SK-N-SH (cell line): ENCODE data around the gene CNGA4. TPM values are rescaled to one million over a fixed set of nuclear protein-coding genes. Genes with fewer than 3 reads are reported as not detected.

ENCODE experiments used
- CTCF ChIA-PET: fragments of 300-600, 350-600 bp; formaldehyde crosslinking; extraction: SDS; loops from one replicate; lab custom pipeline; 2021; lab: Yijun Ruan, JAX
- POLR2A ChIA-PET: fragments of 350-600 bp; sonication (Branson Sonifier 250); formaldehyde crosslinking; extraction: SDS; loops from one replicate; lab custom pipeline; 2020; ENCODE audit warnings: antibody characterized with exemption, inconsistent platforms; lab: Yijun Ruan, JAX
- DNase-seq: peaks from one replicate; pipeline ENCODE4 v3.0.0; 2012
- H2AFZ ChIP-seq: fragments of 200-600 bp; sonication (generic); 2 replicates; pipeline ENCODE4 v1.8.1; 2016; ENCODE audit warnings: antibody characterized with exemption, mild to moderate bottlenecking, low read depth
- H3F3A ChIP-seq: fragments of 200-600 bp; sonication (generic); replicated peaks from 2 replicates; pipeline ENCODE3; 2016; ENCODE audit warnings: antibody characterized with exemption, mild to moderate bottlenecking; ENCODE audit not compliant: insufficient read depth
- H3K27ac ChIP-seq, 2 experiments: fragments of 200-500 bp in 1 of 2; fragments of 200-600 bp in 1 of 2; sonication (Bioruptor generic) in 1 of 2; sonication (generic), shearing (Covaris generic) in 1 of 2; 2 replicates each; pipeline versions ENCODE4 v1.5.1 to v1.6.1; 2014 to 2016; ENCODE audit warnings: low read depth in 2 of 2, inconsistent platforms in 1 of 2, low read length in 1 of 2, mild to moderate bottlenecking in 1 of 2, mixed read lengths in 1 of 2
- H3K27me3 ChIP-seq: fragments of 200-600 bp; sonication (generic), shearing (Covaris generic); 2 replicates; pipeline ENCODE4 v1.6.1; 2016; ENCODE audit warnings: mixed run types; ENCODE audit not compliant: insufficient read depth
- H3K36me3 ChIP-seq, 2 experiments: fragments of 200-500 bp in 1 of 2; fragments of 200-600 bp in 1 of 2; sonication (Bioruptor generic) in 1 of 2; sonication (generic) in 1 of 2; replicated peaks in 1 of 2; 2 replicates each; pipeline versions ENCODE3 to v1.5.1; 2014 to 2016; ENCODE audit warnings: low read length in 1 of 2, mild to moderate bottlenecking in 1 of 2; ENCODE audit not compliant: insufficient read depth in 2 of 2, control insufficient read depth in 1 of 2
- H3K4me1 ChIP-seq, 2 experiments: fragments of 200-500 bp in 1 of 2; fragments of 200-600 bp in 1 of 2; sonication (Bioruptor generic) in 1 of 2; sonication (generic), shearing (Covaris generic) in 1 of 2; 2 replicates each; pipeline versions ENCODE4 v1.5.1 to v1.6.1; 2014 to 2016; ENCODE audit warnings: low read depth in 1 of 2, low read length in 1 of 2, mixed run types in 1 of 2; ENCODE audit not compliant: insufficient read depth in 2 of 2, control insufficient read depth in 1 of 2
- H3K4me2 ChIP-seq: fragments of 200-600 bp; sonication (generic), shearing (Covaris generic); 2 replicates; pipeline ENCODE4 v1.6.1; 2017; ENCODE audit warnings: mixed run types
- H3K4me3 ChIP-seq, 2 experiments: fragments of 200-500 bp in 1 of 2; fragments of 200-600 bp in 1 of 2; sonication (Bioruptor generic) in 1 of 2; sonication (generic), shearing (Covaris generic) in 1 of 2; 2 replicates each; pipeline versions ENCODE4 v1.5.1 to v1.8.1; 2014 to 2016; ENCODE audit warnings: low read depth in 2 of 2, inconsistent platforms in 1 of 2, low read length in 1 of 2, mild to moderate bottlenecking in 1 of 2, mixed read lengths in 1 of 2, moderate library complexity in 1 of 2
- H3K79me2 ChIP-seq: fragments of 200-600 bp; sonication (generic); 2 replicates; pipeline ENCODE4 v1.8.1; 2017; ENCODE audit warnings: mild to moderate bottlenecking; ENCODE audit not compliant: insufficient read depth
- H3K9ac ChIP-seq: fragments of 200-600 bp; sonication (generic); 2 replicates; pipeline ENCODE4 v1.6.1; 2017; ENCODE audit warnings: mixed run types
- H3K9me2 ChIP-seq: fragments of 200-600 bp; sonication (generic); 2 replicates; pipeline ENCODE4 v1.6.1; 2017; ENCODE audit warnings: mixed run types
- H3K9me3 ChIP-seq: fragments of 200-600 bp; sonication (generic); 2 replicates; pipeline ENCODE4 v1.6.1; 2017; ENCODE audit warnings: mixed run types, mild to moderate bottlenecking, moderate library complexity
- H4K20me1 ChIP-seq: fragments of 200-600 bp; sonication (generic); 2 replicates; pipeline ENCODE4 v1.6.1; 2017; ENCODE audit warnings: mild to moderate bottlenecking, mixed run types; ENCODE audit not compliant: insufficient read depth
- CHD2 ChIP-seq: fragments of 150-350 bp; IDR thresholded peaks from 2 replicates; pipeline ENCODE4 v1.6.1; 2018; ENCODE audit warnings: low read length; ENCODE audit not compliant: partially characterized antibody
- CTCF ChIP-seq: fragments of 200-600 bp; sonication (generic); IDR thresholded peaks from 2 replicates; pipeline ENCODE4 v1.6.1; 2017; ENCODE audit warnings: antibody characterized with exemption, mild to moderate bottlenecking, moderate library complexity
- ELF1 ChIP-seq: IDR thresholded peaks from 2 replicates; pipeline ENCODE4 v1.4.0; 2012
- EZH2phosphoT487 ChIP-seq: fragments of 200-600 bp; sonication (generic); IDR thresholded peaks from 2 replicates; pipeline ENCODE4 v1.6.1; 2017; ENCODE audit warnings: low read depth, mixed run types, mild to moderate bottlenecking, antibody characterized with exemption, moderate library complexity, borderline replicate concordance
- FOSL2 ChIP-seq: IDR thresholded peaks from 2 replicates; pipeline ENCODE4 v1.4.0; 2012; ENCODE audit warnings: low read depth, mild to moderate bottlenecking, moderate library complexity, borderline replicate concordance
- FOXJ3 ChIP-seq: sonication (generic); formaldehyde crosslinking; IDR thresholded peaks from 2 replicates; pipeline ENCODE4 v1.5.1; 2020; ENCODE audit warnings: mild to moderate bottlenecking, missing genetic modification reagents
- FOXM1 ChIP-seq: IDR thresholded peaks from 2 replicates; pipeline ENCODE4 v1.4.0; 2012; ENCODE audit warnings: low read depth, mild to moderate bottlenecking
- GABPA ChIP-seq: IDR thresholded peaks from 2 replicates; pipeline ENCODE4 v1.4.0; 2012; ENCODE audit warnings: low read depth, mild to moderate bottlenecking
- GATA2 ChIP-seq: sonication (generic); formaldehyde crosslinking; IDR thresholded peaks from 2 replicates; pipeline ENCODE4 v1.5.0; 2020; ENCODE audit warnings: mild to moderate bottlenecking, missing genetic modification reagents
- IRF3 ChIP-seq: fragments of 150-350 bp; IDR thresholded peaks from 2 replicates; pipeline ENCODE4 v1.6.1; 2016; ENCODE audit warnings: mild to moderate bottlenecking, low read depth, low read length
- JUND ChIP-seq: IDR thresholded peaks from 2 replicates; pipeline ENCODE4 v1.4.0; 2012
- MEF2A ChIP-seq: IDR thresholded peaks from 2 replicates; pipeline ENCODE4 v1.4.0; 2012; ENCODE audit warnings: low read depth, borderline replicate concordance
- MXI1 ChIP-seq: IDR thresholded peaks from 2 replicates; pipeline ENCODE4 v1.6.1; 2012; ENCODE audit warnings: mild to moderate bottlenecking, low read depth, low read length, improper control_type of control experiment
- NFIC ChIP-seq: IDR thresholded peaks from 2 replicates; pipeline ENCODE4 v1.4.0; 2012; ENCODE audit warnings: borderline replicate concordance
- NRF1 ChIP-seq: IDR thresholded peaks from 2 replicates; pipeline ENCODE4 v1.6.1; 2012; ENCODE audit warnings: low read depth, mild to moderate bottlenecking, low read length
- RAD21 ChIP-seq: IDR thresholded peaks from 2 replicates; pipeline ENCODE4 v1.6.1; 2012; ENCODE audit warnings: mild to moderate bottlenecking, low read length
- RCOR1 ChIP-seq: fragments of 150-350 bp; IDR thresholded peaks from 2 replicates; pipeline ENCODE4 v1.6.1; 2017; ENCODE audit warnings: antibody characterized with exemption, low read length
- REST ChIP-seq: IDR thresholded peaks from 2 replicates; pipeline ENCODE4 v1.6.1; 2012; ENCODE audit warnings: mild to moderate bottlenecking, low read depth, low read length, moderate library complexity
- RFX5 ChIP-seq: IDR thresholded peaks from 2 replicates; pipeline ENCODE4 v1.6.1; 2012; ENCODE audit warnings: mild to moderate bottlenecking, improper control_type of control experiment, low read length
- SMC3 ChIP-seq: IDR thresholded peaks from 2 replicates; pipeline ENCODE4 v1.6.1; 2012; ENCODE audit warnings: low read depth, low read length, improper control_type of control experiment
- TAF1 ChIP-seq: IDR thresholded peaks from 2 replicates; pipeline ENCODE4 v1.6.1; 2012; ENCODE audit warnings: low read depth, mild to moderate bottlenecking, low read length, moderate library complexity, borderline replicate concordance
- TCF12 ChIP-seq: IDR thresholded peaks from 2 replicates; pipeline ENCODE4 v1.4.0; 2012
- TEAD4 ChIP-seq: IDR thresholded peaks from 2 replicates; pipeline ENCODE4 v1.4.0; 2012; ENCODE audit warnings: mild to moderate bottlenecking, borderline replicate concordance; ENCODE audit not compliant: insufficient read depth
- USF2 ChIP-seq: fragments of 150-350 bp; IDR thresholded peaks from 2 replicates; pipeline ENCODE4 v1.6.1; 2017; ENCODE audit warnings: antibody characterized with exemption, low read length, low read depth, borderline replicate concordance
- YY1 ChIP-seq: IDR thresholded peaks from 2 replicates; pipeline ENCODE4 v1.4.0; 2012; ENCODE audit warnings: low read depth, mild to moderate bottlenecking
- WGBS: methylation state at CpG from one replicate; pipeline ENCODE4 v1.1.6; 2017; ENCODE audit warnings: low lambda C conversion rate; 5-methylcytosine and 5-hydroxymethylcytosine counted together
- polyA plus RNA-seq, 3 experiments: library from polyadenylated mRNA; depleted of rRNA; stranded (reverse); fragments of >200 nt; gene quantifications; 2 replicates each; pipeline ENCODE4 v1.2.3, GENCODE V29; 2012
- TF ChIP-seq, protein P1 (sequence below): IDR thresholded peaks from 2 replicates; pipeline ENCODE4; 2012

Gene CNGA4
- polyA plus RNA-seq, 1 of the 3 experiments (the other 2 are of a cell fraction): 0.13 TPM

- no peak overlapping the region for H2AFZ ChIP-seq
- H3K9me3 ChIP-seq: no peaks in the 10 kb centered on the region
- no peak overlapping the region for H3K27ac ChIP-seq
- no peaks in the 10 kb centered on the region for H3K9me2 ChIP-seq
- no peaks in the 10 kb centered on the region for H3F3A ChIP-seq
- peak; percentile 38 for DNase-seq
- H3K27me3 ChIP-seq: peaks cover 15% of the 10 kb centered on the region; the same call in 1 of the 2 replicates
- H4K20me1 ChIP-seq: no peaks in the 10 kb centered on the region
- H3K79me2 ChIP-seq: no peaks in the 10 kb centered on the region
- no peaks in the 10 kb centered on the region; a peak in 1 of 4 replicates for H3K4me1 ChIP-seq
- 6% methylated on average over 2 of the region's 3 CpGs for WGBS
- no peak overlapping the region for H3K4me3 ChIP-seq
- POLR2A ChIA-PET: no interaction called here
- H3K4me2 ChIP-seq: no peak overlapping the region
- no peaks in the 10 kb centered on the region for H3K36me3 ChIP-seq
- H3K9ac ChIP-seq: no peak overlapping the region
- CTCF ChIA-PET: interaction anchor here (0.8 to 5.6 kb wide), 22 partner anchors 11 to 563 kb away, joined by 3 to 82 read pairs (median 5); partner anchors contain the start of genes CAVIN3 and CCKBR
- TF ChIP-seq TEAD4 (no peak), CTCF (no peak), TAF1 (no peak), FOSL2 (peak; percentile 44), SMC3 (no peak), NRF1 (no peak), YY1 (no peak), RAD21 (no peak), GATA2 (CRISPR knock-in tag) (no peak; the same call in 1 of the 2 replicates), EZH2phosphoT487 (no peak), RCOR1 (no peak), TCF12 (peak; percentile 35; the same call in 1 of the 2 replicates), CHD2 (no peak), IRF3 (no peak), NFIC (peak; percentile 56), FOXJ3 (CRISPR knock-in tag) (no peak), MXI1 (no peak), REST (no peak), ELF1 (no peak), USF2 (no peak), FOXM1 (no peak), GABPA (no peak), RFX5 (no peak), MEF2A (no peak), JUND (peak; percentile 22)
- TF ChIP-seq, protein P1, sequence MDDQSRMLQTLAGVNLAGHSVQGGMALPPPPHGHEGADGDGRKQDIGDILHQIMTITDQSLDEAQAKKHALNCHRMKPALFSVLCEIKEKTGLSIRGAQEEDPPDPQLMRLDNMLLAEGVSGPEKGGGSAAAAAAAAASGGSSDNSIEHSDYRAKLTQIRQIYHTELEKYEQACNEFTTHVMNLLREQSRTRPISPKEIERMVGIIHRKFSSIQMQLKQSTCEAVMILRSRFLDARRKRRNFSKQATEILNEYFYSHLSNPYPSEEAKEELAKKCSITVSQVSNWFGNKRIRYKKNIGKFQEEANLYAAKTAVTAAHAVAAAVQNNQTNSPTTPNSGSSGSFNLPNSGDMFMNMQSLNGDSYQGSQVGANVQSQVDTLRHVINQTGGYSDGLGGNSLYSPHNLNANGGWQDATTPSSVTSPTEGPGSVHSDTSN: 0 out of 2 replicates have a peak, but pooled peaks have one; percentile 6
Measured at GRCh38 chr11:6249770-6250555, 11.1 kb downstream of the CNGA4 start.
